ENCODE data around the gene MORC2.

Gene MORC2

GRCh38 chr22:30883586-30884145, 84.9 kb downstream of the MORC2 start:
- Histone ChIP-seq H3K4me2 (ENCODE audit: low read length) (no peak overlapping the region), H3K4me3 (ENCODE audit: low read depth, low read length, poor library complexity, severe bottlenecking) (no peak overlapping the region), H3K4me1 (ENCODE audit: insufficient read depth, low read length, severe bottlenecking) (no peaks in the 10 kb centered on the region), H2AFZ (ENCODE audit: low read length) (no peak overlapping the region), H4K20me1 (ENCODE audit: insufficient read depth, low read length) (no peaks in the 10 kb centered on the region), H3K9me3 (ENCODE audit: low read length) (no peaks in the 10 kb centered on the region), H3K9me2 (ENCODE audit: low read depth, low read length) (no peaks in the 10 kb centered on the region), H3K79me2 (ENCODE audit: insufficient read depth, low read length) (no peaks in the 10 kb centered on the region), H3K9ac (ENCODE audit: low read length) (no peak overlapping the region), H3K27ac (ENCODE audit: low read depth, low read length, poor library complexity, severe bottlenecking) (no peak overlapping the region), H3K27me3 (ENCODE audit: insufficient read depth, low read length) (0 out of 2 replicates have a peak, but pooled peaks cover 3% of the 10 kb centered on the region), H3F3A (ENCODE audit: insufficient read depth, low read length) (no peaks in the 10 kb centered on the region), H3K36me3 (ENCODE audit: insufficient read depth, low read length) (no peaks in the 10 kb centered on the region)
- no peak for TF ChIP-seq EZH2 (IDR thresholded peaks at IDR 0.05; ENCODE audit: borderline replicate concordance, low read length)
- no peak for TF ChIP-seq CTCF (IDR thresholded peaks at IDR 0.05; ENCODE audit: low read length)

DNA sequence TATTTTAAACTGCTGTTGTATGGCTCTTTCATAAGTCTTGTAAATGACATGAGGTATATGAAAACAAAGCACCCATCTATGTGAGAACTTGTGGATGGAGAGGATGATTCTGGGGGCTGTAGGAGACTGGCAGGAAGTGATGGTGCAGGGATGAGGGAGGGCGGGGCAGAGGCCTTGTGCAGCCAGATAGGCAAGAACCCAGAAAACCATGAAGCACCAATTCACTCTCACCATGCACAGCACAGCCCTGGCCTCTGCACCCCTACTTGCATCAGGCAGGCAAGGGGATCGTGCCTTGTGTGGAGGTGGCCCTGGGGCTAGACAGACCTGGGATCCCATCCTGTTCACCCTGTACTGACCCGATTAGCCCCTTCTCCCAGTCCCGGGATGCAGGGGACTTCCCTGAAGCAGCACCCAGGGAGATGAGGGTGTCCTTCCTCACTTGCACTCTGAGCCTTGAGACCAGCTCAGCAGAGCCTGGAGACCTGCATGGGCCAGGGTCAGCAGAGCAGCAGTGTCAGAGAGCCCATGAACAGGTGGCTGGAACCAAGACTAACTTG, 85.5 kb downstream of the MORC2 start:
- Histone ChIP-seq H3K9me2 (ENCODE audit: low read depth, low read length) (no peaks in the 10 kb centered on the region), H3K36me3 (ENCODE audit: insufficient read depth, low read length) (no peaks in the 10 kb centered on the region), H3K4me3 (ENCODE audit: low read depth, low read length, poor library complexity, severe bottlenecking) (no peak overlapping the region), H3K4me2 (ENCODE audit: low read length) (no peak overlapping the region), H3K9ac (ENCODE audit: low read length) (no peak overlapping the region), H3K27ac (ENCODE audit: low read depth, low read length, poor library complexity, severe bottlenecking) (no peak overlapping the region), H3K9me3 (ENCODE audit: low read length) (no peaks in the 10 kb centered on the region), H2AFZ (ENCODE audit: low read length) (no peak overlapping the region), H3K27me3 (ENCODE audit: insufficient read depth, low read length) (0 out of 2 replicates have a peak, but pooled peaks cover 3% of the 10 kb centered on the region), H3K4me1 (ENCODE audit: insufficient read depth, low read length, severe bottlenecking) (no peaks in the 10 kb centered on the region), H4K20me1 (ENCODE audit: insufficient read depth, low read length) (no peaks in the 10 kb centered on the region), H3K79me2 (ENCODE audit: insufficient read depth, low read length) (no peaks in the 10 kb centered on the region), H3F3A (ENCODE audit: insufficient read depth, low read length) (no peaks in the 10 kb centered on the region)
- TF ChIP-seq CTCF (IDR thresholded peaks at IDR 0.05; ENCODE audit: low read length) (no peak), EZH2 (IDR thresholded peaks at IDR 0.05; ENCODE audit: borderline replicate concordance, low read length) (no peak)

- Histone ChIP-seq H3K4me3 (ENCODE audit: low read depth, low read length, poor library complexity, severe bottlenecking) (no peak overlapping the region), H3K4me1 (ENCODE audit: insufficient read depth, low read length, severe bottlenecking) (no peaks in the 10 kb centered on the region), H3K4me2 (ENCODE audit: low read length) (no peak overlapping the region), H2AFZ (ENCODE audit: low read length) (no peak overlapping the region), H3K9me2 (ENCODE audit: low read depth, low read length) (no peaks in the 10 kb centered on the region), H3F3A (ENCODE audit: insufficient read depth, low read length) (no peaks in the 10 kb centered on the region), H3K27me3 (ENCODE audit: insufficient read depth, low read length) (peaks cover 3% of the 10 kb centered on the region; the same call in 1 of the 2 replicates), H4K20me1 (ENCODE audit: insufficient read depth, low read length) (no peaks in the 10 kb centered on the region), H3K9ac (ENCODE audit: low read length) (no peak overlapping the region), H3K36me3 (ENCODE audit: insufficient read depth, low read length) (no peaks in the 10 kb centered on the region), H3K9me3 (ENCODE audit: low read length) (no peaks in the 10 kb centered on the region), H3K27ac (ENCODE audit: low read depth, low read length, poor library complexity, severe bottlenecking) (no peak overlapping the region), H3K79me2 (ENCODE audit: insufficient read depth, low read length) (no peaks in the 10 kb centered on the region)
- TF ChIP-seq EZH2 (IDR thresholded peaks at IDR 0.05; ENCODE audit: borderline replicate concordance, low read length) (no peak), CTCF (IDR thresholded peaks at IDR 0.05; ENCODE audit: low read length) (no peak)
These were observed 86.3 kb downstream of the MORC2 start for GRCh38 chr22:30882184-30882717.

All from OCI-LY1 (cell line).